ENCODE measurements around the gene WFIKKN1.
A peak's percentile ranks its signal among the peaks of the same experiment; 100 is the strongest.

Gene WFIKKN1

GRCh38 chr16:676913-677312, 46.1 kb downstream of the WFIKKN1 start:
- Histone ChIP-seq H3K79me2 (ENCODE audit: control insufficient read depth, insufficient read depth, low read length, unreplicated experiment) (peaks cover 16% of the 10 kb centered on the region), H3K27ac (ENCODE audit: low read depth, low read length) (no peak overlapping the region), H3K4me3 (ENCODE audit: low read depth, low read length) (no peak overlapping the region), H3K27me3 (ENCODE audit: insufficient read depth, low read length) (no peaks in the 10 kb centered on the region), H2AFZ (ENCODE audit: low read length, unreplicated experiment) (no peak overlapping the region), H3K4me1 (ENCODE audit: control insufficient read depth, insufficient read depth, low read length, unreplicated experiment) (peaks cover 8% of the 10 kb centered on the region), H3K36me3 (ENCODE audit: insufficient read depth, low read length) (peaks cover 10% of the 10 kb centered on the region; the same call in 1 of the 2 replicates)

DNA sequence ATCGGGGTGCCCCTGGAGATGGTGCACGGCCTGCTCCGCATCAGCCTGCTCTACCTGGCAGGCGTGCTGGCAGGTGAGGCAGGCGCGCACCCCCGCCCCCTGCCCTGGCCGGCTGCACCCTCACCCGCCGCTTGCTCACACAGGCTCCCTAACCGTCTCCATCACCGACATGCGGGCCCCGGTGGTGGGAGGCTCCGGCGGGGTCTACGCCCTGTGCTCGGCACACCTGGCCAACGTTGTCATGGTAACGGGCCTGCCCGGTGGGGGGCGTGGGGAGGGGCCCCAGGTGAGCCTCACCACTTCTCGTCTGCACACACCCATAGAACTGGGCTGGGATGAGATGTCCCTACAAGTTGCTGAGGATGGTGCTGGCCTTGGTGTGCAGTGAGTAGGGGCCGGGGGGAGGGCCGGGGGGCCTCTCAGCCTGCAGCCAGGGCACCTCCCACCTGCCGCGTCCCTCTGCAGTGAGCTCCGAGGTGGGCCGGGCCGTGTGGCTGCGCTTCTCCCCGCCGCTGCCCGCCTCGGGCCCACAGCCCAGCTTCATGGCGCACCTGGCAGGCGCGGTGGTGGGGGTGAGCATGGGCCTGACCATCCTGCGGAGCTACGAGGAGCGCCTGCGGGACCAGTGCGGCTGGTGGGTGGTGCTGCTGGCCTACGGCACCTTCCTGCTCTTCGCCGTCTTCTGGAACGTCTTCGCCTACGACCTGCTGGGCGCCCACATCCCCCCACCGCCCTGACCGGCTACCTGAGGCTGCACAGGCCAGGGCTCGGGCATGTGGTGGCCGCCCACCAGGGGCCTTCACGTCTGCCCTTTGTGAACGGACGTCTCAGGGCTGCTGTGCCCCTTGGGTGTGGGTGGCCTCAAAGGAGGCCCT, 46.8 kb downstream of the WFIKKN1 start:
- Histone ChIP-seq H3K36me3 (ENCODE audit: insufficient read depth, low read length) (peaks cover 9% of the 10 kb centered on the region; the same call in 1 of the 2 replicates), H3K79me2 (ENCODE audit: control insufficient read depth, insufficient read depth, low read length, unreplicated experiment) (peaks cover 22% of the 10 kb centered on the region), H3K27me3 (ENCODE audit: insufficient read depth, low read length) (no peaks in the 10 kb centered on the region), H3K4me1 (ENCODE audit: control insufficient read depth, insufficient read depth, low read length, unreplicated experiment) (peaks cover 14% of the 10 kb centered on the region), H3K4me3 (ENCODE audit: low read depth, low read length) (no peak overlapping the region), H2AFZ (ENCODE audit: low read length, unreplicated experiment) (no peak overlapping the region), H3K27ac (ENCODE audit: low read depth, low read length) (no peak overlapping the region)

GRCh38 chr16:678209-678857, 47.5 kb downstream of the WFIKKN1 start:
- Histone ChIP-seq H3K4me3 (ENCODE audit: low read depth, low read length) (no peak overlapping the region), H3K27me3 (ENCODE audit: insufficient read depth, low read length) (no peaks in the 10 kb centered on the region), H2AFZ (ENCODE audit: low read length, unreplicated experiment) (no peak overlapping the region), H3K27ac (ENCODE audit: low read depth, low read length) (no peak overlapping the region), H3K36me3 (ENCODE audit: insufficient read depth, low read length) (peaks cover 16% of the 10 kb centered on the region; the same call in 1 of the 2 replicates), H3K4me1 (ENCODE audit: control insufficient read depth, insufficient read depth, low read length, unreplicated experiment) (peaks cover 20% of the 10 kb centered on the region), H3K79me2 (ENCODE audit: control insufficient read depth, insufficient read depth, low read length, unreplicated experiment) (peaks cover 30% of the 10 kb centered on the region)

- H3K27ac ChIP-seq (ENCODE audit: low read depth, low read length), result peak overlapping the region; percentile 31; the same call in 1 of the 2 replicates
- H3K79me2 ChIP-seq (ENCODE audit: control insufficient read depth, insufficient read depth, low read length, unreplicated experiment), result peaks cover 38% of the 10 kb centered on the region
- H3K4me1 ChIP-seq (ENCODE audit: control insufficient read depth, insufficient read depth, low read length, unreplicated experiment), result peaks cover 24% of the 10 kb centered on the region
- peaks cover 16% of the 10 kb centered on the region; the same call in 1 of the 2 replicates for H3K36me3 ChIP-seq (ENCODE audit: insufficient read depth, low read length)
- peak overlapping the region; percentile 87 for H2AFZ ChIP-seq (ENCODE audit: low read length, unreplicated experiment)
- no peaks in the 10 kb centered on the region for H3K27me3 ChIP-seq (ENCODE audit: insufficient read depth, low read length)
- H3K4me3 ChIP-seq (ENCODE audit: low read depth, low read length), result peak overlapping the region; percentile 83
Measured at GRCh38 chr16:678858-679813, 48.4 kb downstream of the WFIKKN1 start.

DNA sequence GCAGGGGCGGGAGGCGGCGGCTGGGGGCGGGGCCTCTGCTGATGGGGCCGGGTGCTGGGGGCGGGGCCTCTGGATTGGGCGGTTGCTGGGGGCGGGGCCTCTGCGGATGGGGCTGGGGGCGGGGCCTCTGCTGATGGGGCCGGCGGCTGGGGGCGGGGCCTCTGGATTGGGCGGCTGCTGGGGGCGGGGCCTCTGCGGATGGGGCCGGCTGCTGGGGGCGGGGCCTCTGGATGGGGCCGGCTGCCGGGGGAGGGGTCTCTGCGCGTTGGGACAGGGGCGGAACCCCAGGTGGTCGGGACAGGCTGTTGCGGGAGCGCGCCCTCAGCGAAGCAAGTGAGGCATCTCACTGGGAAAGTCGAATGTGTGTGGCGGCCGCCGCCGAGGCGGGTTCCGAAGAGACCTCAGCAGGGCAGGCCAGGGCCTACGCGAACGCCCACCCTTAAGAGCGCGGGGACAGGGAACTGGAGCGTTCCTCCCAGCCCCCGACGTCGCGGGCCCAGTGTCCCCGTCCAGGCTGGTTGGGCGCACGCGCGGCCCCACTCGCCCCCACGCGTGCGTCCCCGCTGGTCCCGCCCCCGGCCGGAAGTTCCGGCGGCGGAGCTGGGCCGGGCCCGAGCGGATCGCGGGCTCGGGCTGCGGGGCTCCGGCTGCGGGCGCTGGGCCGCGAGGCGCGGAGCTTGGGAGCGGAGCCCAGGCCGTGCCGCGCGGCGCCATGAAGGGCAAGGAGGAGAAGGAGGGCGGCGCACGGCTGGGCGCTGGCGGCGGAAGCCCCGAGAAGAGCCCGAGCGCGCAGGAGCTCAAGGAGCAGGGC, 49.2 kb downstream of the WFIKKN1 start, which contains the start of gene STUB1:
TSS of gene STUB1 (plus strand) at position 597 of the 811 bp plus-strand sequence. CDS start at position 713, 116 bp downstream.
- no peaks in the 10 kb centered on the region for H3K27me3 ChIP-seq (ENCODE audit: insufficient read depth, low read length)
- peaks cover 17% of the 10 kb centered on the region; the same call in 1 of the 2 replicates for H3K36me3 ChIP-seq (ENCODE audit: insufficient read depth, low read length)
- H3K79me2 ChIP-seq (ENCODE audit: control insufficient read depth, insufficient read depth, low read length, unreplicated experiment), result peaks cover 38% of the 10 kb centered on the region
- peaks cover 24% of the 10 kb centered on the region for H3K4me1 ChIP-seq (ENCODE audit: control insufficient read depth, insufficient read depth, low read length, unreplicated experiment)
- peak within 1 kb of the TSS; percentile 87 for H2AFZ ChIP-seq (ENCODE audit: low read length, unreplicated experiment)
- H3K27ac ChIP-seq (ENCODE audit: low read depth, low read length), result peak within 1 kb of the TSS; percentile 76
- peak within 1 kb of the TSS; percentile 92 for H3K4me3 ChIP-seq (ENCODE audit: low read depth, low read length)

DNA sequence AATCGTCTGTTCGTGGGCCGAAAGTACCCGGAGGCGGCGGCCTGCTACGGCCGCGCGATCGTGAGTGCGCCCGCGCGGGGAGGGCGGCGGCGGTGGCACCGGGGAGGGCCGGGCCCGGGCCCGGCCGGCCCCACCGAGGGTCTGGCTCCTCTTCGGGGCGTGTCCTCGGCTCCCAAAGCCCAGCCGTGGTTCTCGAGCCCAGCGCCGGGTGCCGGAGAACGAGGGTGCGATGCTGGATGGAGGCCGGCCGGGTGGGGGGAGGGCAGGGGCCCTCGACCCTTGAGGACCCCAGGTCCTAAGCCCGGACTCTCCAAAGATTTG, 49.8 kb downstream of the WFIKKN1 start:
- Histone ChIP-seq H3K79me2 (ENCODE audit: control insufficient read depth, insufficient read depth, low read length, unreplicated experiment) (peaks cover 41% of the 10 kb centered on the region), H3K36me3 (ENCODE audit: insufficient read depth, low read length) (peaks cover 23% of the 10 kb centered on the region; the same call in 1 of the 2 replicates), H2AFZ (ENCODE audit: low read length, unreplicated experiment) (peak overlapping the region; percentile 29), H3K4me1 (ENCODE audit: control insufficient read depth, insufficient read depth, low read length, unreplicated experiment) (peaks cover 24% of the 10 kb centered on the region), H3K4me3 (ENCODE audit: low read depth, low read length) (peak overlapping the region; percentile 92), H3K27me3 (ENCODE audit: insufficient read depth, low read length) (no peaks in the 10 kb centered on the region), H3K27ac (ENCODE audit: low read depth, low read length) (peak overlapping the region; percentile 76)

DNA sequence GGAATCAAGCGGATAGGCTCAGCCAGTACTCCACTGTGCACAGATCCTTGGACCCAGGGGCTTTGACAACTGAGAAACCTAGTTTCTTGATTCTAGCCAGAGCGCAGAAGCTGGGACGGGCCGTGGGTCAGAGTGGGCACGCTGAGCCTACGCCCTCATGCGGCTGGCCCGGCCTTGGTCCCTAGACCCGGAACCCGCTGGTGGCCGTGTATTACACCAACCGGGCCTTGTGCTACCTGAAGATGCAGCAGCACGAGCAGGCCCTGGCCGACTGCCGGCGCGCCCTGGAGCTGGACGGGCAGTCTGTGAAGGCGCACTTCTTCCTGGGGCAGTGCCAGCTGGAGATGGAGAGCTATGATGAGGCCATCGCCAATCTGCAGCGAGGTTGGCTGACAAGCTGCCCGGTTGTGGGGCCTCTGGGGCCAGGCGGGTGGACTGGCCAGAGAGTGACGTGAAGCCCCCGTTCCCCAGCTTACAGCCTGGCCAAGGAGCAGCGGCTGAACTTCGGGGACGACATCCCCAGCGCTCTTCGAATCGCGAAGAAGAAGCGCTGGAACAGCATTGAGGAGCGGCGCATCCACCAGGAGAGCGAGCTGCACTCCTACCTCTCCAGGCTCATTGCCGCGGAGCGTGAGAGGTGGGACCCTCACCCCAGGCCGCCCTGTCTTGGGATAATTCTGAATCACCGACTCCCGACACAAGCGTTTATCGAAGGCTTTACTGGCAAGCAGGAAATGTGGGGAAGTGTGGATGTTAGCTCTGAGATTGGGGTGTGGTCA, 50.4 kb downstream of the WFIKKN1 start:
- Histone ChIP-seq H2AFZ (ENCODE audit: low read length, unreplicated experiment) (peak overlapping the region; percentile 29), H3K27me3 (ENCODE audit: insufficient read depth, low read length) (no peaks in the 10 kb centered on the region), H3K27ac (ENCODE audit: low read depth, low read length) (peak overlapping the region; percentile 76), H3K4me1 (ENCODE audit: control insufficient read depth, insufficient read depth, low read length, unreplicated experiment) (peaks cover 24% of the 10 kb centered on the region), H3K79me2 (ENCODE audit: control insufficient read depth, insufficient read depth, low read length, unreplicated experiment) (peaks cover 42% of the 10 kb centered on the region), H3K36me3 (ENCODE audit: insufficient read depth, low read length) (peaks cover 25% of the 10 kb centered on the region; the same call in 1 of the 2 replicates), H3K4me3 (ENCODE audit: low read depth, low read length) (peak overlapping the region; percentile 92)

DNA sequence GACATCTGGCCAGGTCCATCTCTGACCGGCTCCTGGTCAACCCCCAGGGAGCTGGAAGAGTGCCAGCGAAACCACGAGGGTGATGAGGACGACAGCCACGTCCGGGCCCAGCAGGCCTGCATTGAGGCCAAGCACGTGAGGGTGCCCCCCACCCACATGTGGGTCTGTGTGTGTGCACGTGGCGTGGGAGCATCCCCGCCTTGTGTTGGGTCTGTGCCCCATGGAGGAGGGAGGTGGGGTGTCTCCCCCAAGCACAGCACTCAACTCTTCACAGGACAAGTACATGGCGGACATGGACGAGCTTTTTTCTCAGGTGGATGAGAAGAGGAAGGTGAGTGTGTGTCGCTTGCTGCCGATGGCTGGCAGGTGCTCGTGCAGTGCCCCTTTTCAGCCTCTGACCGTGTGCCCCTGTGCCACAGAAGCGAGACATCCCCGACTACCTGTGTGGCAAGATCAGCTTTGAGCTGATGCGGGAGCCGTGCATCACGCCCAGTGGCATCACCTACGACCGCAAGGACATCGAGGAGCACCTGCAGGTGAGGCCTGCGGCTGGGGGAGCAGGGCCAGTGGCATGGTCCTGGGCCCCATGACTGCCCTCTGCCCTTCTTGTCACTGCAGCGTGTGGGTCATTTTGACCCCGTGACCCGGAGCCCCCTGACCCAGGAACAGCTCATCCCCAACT, 51.1 kb downstream of the WFIKKN1 start:
- no peaks in the 10 kb centered on the region for H3K27me3 ChIP-seq (ENCODE audit: insufficient read depth, low read length)
- H3K79me2 ChIP-seq (ENCODE audit: control insufficient read depth, insufficient read depth, low read length, unreplicated experiment), result peaks cover 42% of the 10 kb centered on the region
- peak overlapping the region; percentile 92 for H3K4me3 ChIP-seq (ENCODE audit: low read depth, low read length)
- peaks cover 24% of the 10 kb centered on the region for H3K4me1 ChIP-seq (ENCODE audit: control insufficient read depth, insufficient read depth, low read length, unreplicated experiment)
- H3K27ac ChIP-seq (ENCODE audit: low read depth, low read length), result no peak overlapping the region
- no peak overlapping the region for H2AFZ ChIP-seq (ENCODE audit: low read length, unreplicated experiment)
- peaks cover 25% of the 10 kb centered on the region; the same call in 1 of the 2 replicates for H3K36me3 ChIP-seq (ENCODE audit: insufficient read depth, low read length)
